ENCODE data around the gene PNMT. TPM values are rescaled to one million over a fixed set of nuclear protein-coding genes. Genes with fewer than 3 reads are reported as not detected.

PNMT gene
- total and polyA plus RNA-seq, 2 of the 13 experiments (the other 11 are each of a cell fraction or from before 2014, with no cell fraction given) = 0.25 TPM; not detected in 1

GRCh38 chr17:39636927-39637736 lies 31.1 kb upstream of the PNMT start, which contains the start of gene STARD3 (continued):
- TF ChIP-seq NR1H2 (CRISPR knock-in tag; IDR thresholded peaks at IDR 0.05; ENCODE audit: borderline replicate concordance, low read depth) = no peak
- peak; percentile 65; the same call in 1 of the 2 replicates for TF ChIP-seq ZNF329 (CRISPR knock-in tag; IDR thresholded peaks at IDR 0.05; ENCODE audit: low read depth)
- TF ChIP-seq IKZF5 (CRISPR knock-in tag; IDR thresholded peaks at IDR 0.05) = no peak; the same call in 1 of the 2 replicates
- TF ChIP-seq DBP (CRISPR knock-in tag; IDR thresholded peaks at IDR 0.05; ENCODE audit: not compliant biosample characterization) = peak; percentile 49
- no peak for TF ChIP-seq PLRG1 (conservative IDR thresholded peaks at IDR 0.05)
- 0 out of 2 replicates have a peak, but pooled peaks have one; percentile 27 for TF ChIP-seq ZNF224 (CRISPR knock-in tag; IDR thresholded peaks at IDR 0.05)
- peak; percentile 87 for TF ChIP-seq ZNF776 (CRISPR knock-in tag; IDR thresholded peaks at IDR 0.05)
- TF ChIP-seq ZNF580 (CRISPR knock-in tag; IDR thresholded peaks at IDR 0.05; ENCODE audit: borderline replicate concordance, low read depth) = peak; percentile 90; the same call in 1 of the 2 replicates
- TF ChIP-seq BRF2 (CRISPR knock-in tag; IDR thresholded peaks at IDR 0.05) = 0 out of 2 replicates have a peak, but pooled peaks have one; percentile 28
- peak; percentile 75 for TF ChIP-seq ZNF766 (CRISPR knock-in tag; IDR thresholded peaks at IDR 0.05; ENCODE audit: borderline replicate concordance)
- TF ChIP-seq RXRA (CRISPR knock-in tag; IDR thresholded peaks at IDR 0.05) = peak; percentile 63; the same call in 1 of the 2 replicates
- TF ChIP-seq TRAFD1 (CRISPR knock-in tag; IDR thresholded peaks at IDR 0.05; ENCODE audit: borderline replicate concordance) = 0 out of 2 replicates have a peak, but pooled peaks have one; percentile 21
- TF ChIP-seq BRCA1 (CRISPR knock-in tag; IDR thresholded peaks at IDR 0.05) = peak; percentile 33; the same call in 1 of the 2 replicates
- peak; percentile 95; the same call in 1 of the 2 replicates for TF ChIP-seq ZNF788 (CRISPR knock-in tag; IDR thresholded peaks at IDR 0.05; ENCODE audit: borderline replicate concordance)
- TF ChIP-seq TBP (CRISPR knock-in tag; IDR thresholded peaks at IDR 0.05) = no peak
- 0 out of 2 replicates have a peak, but pooled peaks have one; percentile 10 for TF ChIP-seq SOX13 (IDR thresholded peaks at IDR 0.05)
- TF ChIP-seq SOX13 (CRISPR knock-in tag; conservative IDR thresholded peaks at IDR 0.05 in 1 of 2, IDR thresholded peaks at IDR 0.05 in 1 of 2) = peak in 1 of 2 experiments; percentile 55; a peak in 2 of 4 replicates
- peak; percentile 95 for TF ChIP-seq RBFOX2 (IDR thresholded peaks at IDR 0.05; ENCODE audit: low read depth, low read length)
- TF ChIP-seq DPF2 (CRISPR knock-in tag; IDR thresholded peaks at IDR 0.05; ENCODE audit: borderline replicate concordance, low read depth) = peak; percentile 52; the same call in 1 of the 2 replicates
